HepG2 (cell line): Measurements from ENCODE around the gene GGA2. TPM values are rescaled to one million over a fixed set of nuclear protein-coding genes. Genes with fewer than 3 reads are reported as not detected.

Experiments used
- ARID2 ChIP-seq: sonication (generic); formaldehyde crosslinking; IDR thresholded peaks from 2 replicates; pipeline ENCODE4 v1.8.1; 2022; ENCODE audit warnings: mild to moderate bottlenecking, missing genetic modification reagents, borderline replicate concordance
- EED ChIP-seq: sonication (generic); formaldehyde crosslinking; IDR thresholded peaks from 2 replicates; pipeline ENCODE4 v1.5.0; 2020; ENCODE audit warnings: mild to moderate bottlenecking, missing genetic modification reagents
- FLYWCH1 ChIP-seq: sonication (generic); formaldehyde crosslinking; IDR thresholded peaks from 2 replicates; pipeline ENCODE4 v1.8.1; 2023; ENCODE audit warnings: mild to moderate bottlenecking, missing genetic modification reagents
- GATAD2A ChIP-seq: IDR thresholded peaks from 2 replicates; pipeline ENCODE4 v1.6.1; 2016
- GPBP1L1 ChIP-seq: sonication (generic); formaldehyde crosslinking; IDR thresholded peaks from 2 replicates; pipeline ENCODE4 v1.5.0; 2020; ENCODE audit warnings: mild to moderate bottlenecking, missing genetic modification reagents
- HNF4G ChIP-seq, 2 experiments: sonication (generic) in 1 of 2; formaldehyde crosslinking in 1 of 2; IDR thresholded peaks; 2 replicates each; pipeline versions ENCODE4 v1.4.0 to v1.6.1; 2011 to 2020; ENCODE audit warnings: borderline replicate concordance in 2 of 2, low read depth in 2 of 2, mild to moderate bottlenecking in 2 of 2, low read length in 1 of 2, missing genetic modification reagents in 1 of 2, moderate library complexity in 1 of 2
- LCORL ChIP-seq, 2 experiments: fragments of 450-650 bp in 1 of 2; sonication (generic) in 1 of 2; formaldehyde crosslinking in 1 of 2; IDR thresholded peaks; 2 replicates each; pipeline versions ENCODE4 v1.5.0 to v1.6.1; 2017 to 2020; ENCODE audit warnings: antibody characterized with exemption in 1 of 2, missing genetic modification reagents in 1 of 2
- NCOA2 ChIP-seq: sonication (generic); formaldehyde crosslinking; IDR thresholded peaks from 2 replicates; pipeline ENCODE4 v1.8.0; 2022; ENCODE audit warnings: inconsistent platforms
- PHF20 ChIP-seq: sonication (generic); formaldehyde crosslinking; IDR thresholded peaks from 2 replicates; pipeline ENCODE4 v1.5.0; 2020; ENCODE audit warnings: mild to moderate bottlenecking, missing genetic modification reagents
- PRDM4 ChIP-seq: sonication (generic); formaldehyde crosslinking; IDR thresholded peaks from 2 replicates; pipeline ENCODE4 v1.9.0; 2021; ENCODE audit warnings: missing genetic modification reagents, borderline replicate concordance
- SP1 ChIP-seq, 2 experiments: fragments of 450-650 bp in 1 of 2; sonication (generic) in 1 of 2; formaldehyde crosslinking in 1 of 2; IDR thresholded peaks; 2 replicates each; pipeline versions ENCODE4 v1.4.0 to v1.6.1; 2016 to 2020; ENCODE audit warnings: missing genetic modification reagents in 1 of 2
- THAP9 ChIP-seq: sonication (generic); formaldehyde crosslinking; IDR thresholded peaks from 2 replicates; pipeline ENCODE4; 2020; ENCODE audit warnings: missing genetic modification reagents, mild to moderate bottlenecking, borderline replicate concordance
- TRIM24 ChIP-seq: sonication (generic); formaldehyde crosslinking; IDR thresholded peaks from 2 replicates; pipeline ENCODE4 v1.8.0; 2022; ENCODE audit warnings: mild to moderate bottlenecking, missing genetic modification reagents
- ZBTB33 ChIP-seq: sonication (generic); formaldehyde crosslinking; IDR thresholded peaks from 2 replicates; pipeline ENCODE4 v1.4.0; 2020; ENCODE audit warnings: missing genetic modification reagents
- ZFY ChIP-seq: sonication (generic); formaldehyde crosslinking; IDR thresholded peaks from 2 replicates; pipeline ENCODE4 v1.4.0; 2020; ENCODE audit warnings: missing genetic modification reagents
- ZNF704 ChIP-seq: sonication (generic); formaldehyde crosslinking; IDR thresholded peaks from 2 replicates; pipeline ENCODE4 v1.8.1; 2023; ENCODE audit warnings: mild to moderate bottlenecking, inconsistent platforms, moderate library complexity, missing genetic modification reagents, borderline replicate concordance
- ZNF766 ChIP-seq: sonication (generic); formaldehyde crosslinking; IDR thresholded peaks from 2 replicates; pipeline ENCODE4 v1.5.0; 2020; ENCODE audit warnings: missing genetic modification reagents, borderline replicate concordance
- polyA plus RNA-seq, 8 experiments: library from polyadenylated mRNA; depleted of rRNA in 3 of 8; stranded (reverse) in 7 of 8; unstranded in 1 of 8; fragments of >200 nt; fragmentation: Illumina TruSeq in 4 of 8; extraction: Trizol in 4 of 8; gene quantifications; 2 replicates each; pipeline versions ENCODE4 v1.2.1 to v1.2.3, GENCODE V29; 2011 to 2016; ENCODE audit warnings: low read depth in 4 of 8, missing spikeins in 1 of 8, mixed read lengths in 1 of 8; ENCODE audit not compliant: insufficient read depth in 1 of 8
- total RNA-seq, 5 experiments: library from RNA; depleted of rRNA; stranded (reverse); fragments of >200 nt; fragmentation: Illumina TruSeq; extraction: Trizol; gene quantifications; 2 replicates each; pipeline ENCODE4 v1.2.3, GENCODE V29; 2016; ENCODE audit warnings: low read depth in 1 of 5

The GGA2 gene
- total and polyA plus RNA-seq, 2 of the 13 experiments (the other 11 are each of a cell fraction or from before 2014, with no cell fraction given): 51.5 to 69.8 TPM

GRCh38 chr16:23556881-23557778 is 46.8 kb upstream of the GGA2 start, which contains the start of the genes EARS2 and UBFD1 (continued):
- peak; percentile 92 for TF ChIP-seq ZBTB33 (CRISPR knock-in tag)
- no peak for TF ChIP-seq FLYWCH1 (CRISPR knock-in tag)
- TF ChIP-seq PRDM4 (CRISPR knock-in tag): 0 out of 2 replicates have a peak, but pooled peaks have one; percentile 35
- TF ChIP-seq PHF20: peak; percentile 92
- peak; percentile 98 for TF ChIP-seq ZNF704 (CRISPR knock-in tag)
- peak; percentile 91; the same call in 1 of the 2 replicates for TF ChIP-seq ZNF766 (CRISPR knock-in tag)
- peak; percentile 38; the same call in 1 of the 2 replicates for TF ChIP-seq HNF4G (IDR thresholded peaks at IDR 0.05; ENCODE audit: borderline replicate concordance, low read depth, low read length)
- TF ChIP-seq HNF4G (CRISPR knock-in tag; IDR thresholded peaks at IDR 0.05; ENCODE audit: borderline replicate concordance, low read depth): peak; percentile 24; the same call in 1 of the 2 replicates
- peak; percentile 91 for TF ChIP-seq GATAD2A (CRISPR knock-in tag)
- TF ChIP-seq GPBP1L1 (CRISPR knock-in tag): no peak
- TF ChIP-seq SP1 (IDR thresholded peaks at IDR 0.05): peak; percentile 82
- TF ChIP-seq SP1 (CRISPR knock-in tag; IDR thresholded peaks at IDR 0.05): peak; percentile 99
- no peak for TF ChIP-seq EED (CRISPR knock-in tag)
- no peak for TF ChIP-seq LCORL (IDR thresholded peaks at IDR 0.05)
- TF ChIP-seq LCORL (CRISPR knock-in tag; IDR thresholded peaks at IDR 0.05): peak; percentile 90
- peak; percentile 51; the same call in 1 of the 2 replicates for TF ChIP-seq NCOA2 (CRISPR knock-in tag)
- peak; percentile 96 for TF ChIP-seq THAP9 (CRISPR knock-in tag)
- TF ChIP-seq ARID2 (CRISPR knock-in tag): peak; percentile 73
- TF ChIP-seq TRIM24: peak; percentile 14; the same call in 1 of the 2 replicates
- peak; percentile 96 for TF ChIP-seq ZFY (CRISPR knock-in tag)
